GM12874 (cell line): Measurements from ENCODE around the gene SEC11A.
A peak's percentile ranks its signal among the peaks of the same experiment; 100 is the strongest.

Source experiments
- CTCF ChIP-seq: IDR thresholded peaks from 2 replicates; pipeline ENCODE4 v1.5.1; 2011; ENCODE audit warnings: low read depth, mild to moderate bottlenecking, control low read depth, low read length, moderate library complexity; ENCODE audit not compliant: insufficient read depth

SEC11A gene

GRCh38 chr15:84748274-84749110 is 32.6 kb upstream of the SEC11A start, which contains the start of gene ZNF592:
Gene ZNF592 (plus strand): TSS chr15:84748592. CDS start chr15:84782676, 34,084 bp downstream.
- peak; percentile 32 for TF ChIP-seq CTCF

GRCh38 chr15:84747416-84748273 is 31.7 kb upstream of the SEC11A start:
- 0 out of 2 replicates have a peak, but pooled peaks have one; percentile 24 for TF ChIP-seq CTCF

GRCh38 chr15:84741121-84741520 is 25.2 kb upstream of the SEC11A start:
- no peak for TF ChIP-seq CTCF

GRCh38 chr15:84740691-84741090 is 24.8 kb upstream of the SEC11A start:
- TF ChIP-seq CTCF: no peak

- TF ChIP-seq CTCF: no peak
Measured at GRCh38 chr15:84737005-84737404, 21.1 kb upstream of the SEC11A start.

GRCh38 chr15:84736375-84736774 is 20.4 kb upstream of the SEC11A start:
- no peak for TF ChIP-seq CTCF

GRCh38 chr15:84734794-84735479 is 19.0 kb upstream of the SEC11A start:
- TF ChIP-seq CTCF: no peak
